Neutrophil (primary cell): Measurements from ENCODE around the gene BANF2.

Experiments used
- H3K27ac ChIP-seq: fragments of 200-600 bp; sonication (generic); 2 replicates; pipeline ENCODE4 v1.5.1; 2016; ENCODE audit warnings: mild to moderate bottlenecking, moderate library complexity
- H3K27me3 ChIP-seq: fragments of 200-600 bp; sonication (generic); 2 replicates; pipeline ENCODE4 v1.6.0; 2016; ENCODE audit warnings: mild to moderate bottlenecking
- H3K36me3 ChIP-seq: fragments of 200-600 bp; sonication (generic); 2 replicates; pipeline ENCODE4 v1.5.1; 2017
- H3K4me1 ChIP-seq, 2 experiments: fragments of 200-600 bp in 1 of 2; sonication (generic) in 1 of 2; 1 replicate in 1 of 2; 2 replicates in 1 of 2; pipeline versions ENCODE4 v1.5.1 to v1.6.1; 2013 to 2016; ENCODE audit warnings: low read depth in 1 of 2, low read length in 1 of 2, mild to moderate bottlenecking in 1 of 2, moderate library complexity in 1 of 2; ENCODE audit not compliant: control insufficient read depth in 1 of 2, insufficient read depth in 1 of 2
- H3K4me3 ChIP-seq, 2 experiments: fragments of 200-600 bp in 1 of 2; sonication (generic) in 1 of 2; 1 replicate in 1 of 2; 2 replicates in 1 of 2; pipeline ENCODE4 v1.5.1; 2013 to 2016; ENCODE audit warnings: low read depth in 1 of 2, low read length in 1 of 2, mild to moderate bottlenecking in 1 of 2, moderate library complexity in 1 of 2
- H3K9me3 ChIP-seq: fragments of 200-600 bp; sonication (generic); 2 replicates; pipeline ENCODE4 v1.5.1; 2016
- TF ChIP-seq, protein P1 (sequence below): fragments of 200-600 bp; sonication (generic); IDR thresholded peaks from 2 replicates; pipeline ENCODE4 v1.5.1; 2016; ENCODE audit warnings: antibody characterized with exemption

Gene BANF2

GRCh38 chr20:17685168-17685567 is 14.6 kb upstream of the BANF2 start:
- no peak overlapping the region for H3K27ac ChIP-seq
- H3K9me3 ChIP-seq = no peaks in the 10 kb centered on the region
- H3K27me3 ChIP-seq = peaks cover 47% of the 10 kb centered on the region
- no peaks in the 10 kb centered on the region for H3K36me3 ChIP-seq
- TF ChIP-seq, protein P1, sequence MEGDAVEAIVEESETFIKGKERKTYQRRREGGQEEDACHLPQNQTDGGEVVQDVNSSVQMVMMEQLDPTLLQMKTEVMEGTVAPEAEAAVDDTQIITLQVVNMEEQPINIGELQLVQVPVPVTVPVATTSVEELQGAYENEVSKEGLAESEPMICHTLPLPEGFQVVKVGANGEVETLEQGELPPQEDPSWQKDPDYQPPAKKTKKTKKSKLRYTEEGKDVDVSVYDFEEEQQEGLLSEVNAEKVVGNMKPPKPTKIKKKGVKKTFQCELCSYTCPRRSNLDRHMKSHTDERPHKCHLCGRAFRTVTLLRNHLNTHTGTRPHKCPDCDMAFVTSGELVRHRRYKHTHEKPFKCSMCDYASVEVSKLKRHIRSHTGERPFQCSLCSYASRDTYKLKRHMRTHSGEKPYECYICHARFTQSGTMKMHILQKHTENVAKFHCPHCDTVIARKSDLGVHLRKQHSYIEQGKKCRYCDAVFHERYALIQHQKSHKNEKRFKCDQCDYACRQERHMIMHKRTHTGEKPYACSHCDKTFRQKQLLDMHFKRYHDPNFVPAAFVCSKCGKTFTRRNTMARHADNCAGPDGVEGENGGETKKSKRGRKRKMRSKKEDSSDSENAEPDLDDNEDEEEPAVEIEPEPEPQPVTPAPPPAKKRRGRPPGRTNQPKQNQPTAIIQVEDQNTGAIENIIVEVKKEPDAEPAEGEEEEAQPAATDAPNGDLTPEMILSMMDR = no peak
- peaks cover 12 to 13% of the 10 kb centered on the region in 2 experiments for H3K4me1 ChIP-seq
- no peak overlapping the region for H3K4me3 ChIP-seq

GRCh38 chr20:17687800-17688199 is 12.0 kb upstream of the BANF2 start:
- Histone ChIP-seq H3K27me3 (peaks cover 53% of the 10 kb centered on the region), H3K4me3 (no peak overlapping the region), H3K36me3 (no peaks in the 10 kb centered on the region), H3K27ac (no peak overlapping the region), H3K4me1 (peaks cover 3% of the 10 kb centered on the region in 2 experiments), H3K9me3 (no peaks in the 10 kb centered on the region)
- TF ChIP-seq, protein P1 = no peak

DNA sequence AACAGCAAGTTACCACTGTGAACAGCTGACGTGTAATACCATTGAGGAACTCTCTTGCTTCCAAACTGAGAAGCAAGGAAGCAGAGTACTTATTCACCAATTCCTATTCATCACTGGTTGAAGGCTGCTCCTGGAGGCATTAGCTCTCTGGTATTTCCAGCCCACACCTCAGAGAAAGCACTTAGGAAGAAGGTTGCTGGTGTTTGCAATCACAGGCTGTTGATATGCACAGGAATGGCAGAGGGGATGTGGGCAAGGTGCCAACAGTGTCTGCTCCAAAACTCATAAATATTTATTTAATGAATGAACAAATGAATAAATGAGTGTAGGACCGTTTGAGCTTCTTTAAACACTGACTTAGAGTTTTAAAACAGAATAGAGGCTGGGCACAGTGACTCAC is 10.8 kb upstream of the BANF2 start:
- H3K36me3 ChIP-seq = no peaks in the 10 kb centered on the region
- peaks cover 51% of the 10 kb centered on the region for H3K27me3 ChIP-seq
- no peaks in the 10 kb centered on the region for H3K4me1 ChIP-seq
- TF ChIP-seq, protein P1 = no peak
- no peak overlapping the region for H3K27ac ChIP-seq
- H3K4me3 ChIP-seq = no peak overlapping the region
- H3K9me3 ChIP-seq = no peaks in the 10 kb centered on the region

DNA sequence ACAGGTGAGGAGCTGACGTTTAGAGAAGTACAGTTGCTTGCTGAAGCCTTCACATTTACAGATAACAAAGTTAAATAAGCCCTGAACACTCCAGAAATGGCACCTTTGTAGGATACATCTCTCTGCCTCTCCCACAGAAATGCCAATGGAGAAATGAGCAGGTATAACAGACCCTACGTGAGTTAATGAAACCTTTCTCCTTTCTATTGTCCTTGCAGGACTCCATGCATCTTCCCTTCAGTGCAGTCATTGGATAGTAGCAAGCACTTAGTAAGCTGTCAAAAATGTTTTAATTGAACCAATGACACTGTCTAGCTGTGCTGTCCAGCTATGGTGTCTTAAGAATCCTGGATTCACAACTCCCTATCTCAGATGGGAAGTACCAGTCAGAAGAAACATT is 9.6 kb upstream of the BANF2 start:
- H3K4me3 ChIP-seq = no peak overlapping the region
- H3K27ac ChIP-seq = no peak overlapping the region
- H3K36me3 ChIP-seq = no peaks in the 10 kb centered on the region
- H3K27me3 ChIP-seq = peaks cover 41% of the 10 kb centered on the region
- H3K4me1 ChIP-seq = no peaks in the 10 kb centered on the region
- TF ChIP-seq, protein P1 = no peak
- no peaks in the 10 kb centered on the region for H3K9me3 ChIP-seq

DNA sequence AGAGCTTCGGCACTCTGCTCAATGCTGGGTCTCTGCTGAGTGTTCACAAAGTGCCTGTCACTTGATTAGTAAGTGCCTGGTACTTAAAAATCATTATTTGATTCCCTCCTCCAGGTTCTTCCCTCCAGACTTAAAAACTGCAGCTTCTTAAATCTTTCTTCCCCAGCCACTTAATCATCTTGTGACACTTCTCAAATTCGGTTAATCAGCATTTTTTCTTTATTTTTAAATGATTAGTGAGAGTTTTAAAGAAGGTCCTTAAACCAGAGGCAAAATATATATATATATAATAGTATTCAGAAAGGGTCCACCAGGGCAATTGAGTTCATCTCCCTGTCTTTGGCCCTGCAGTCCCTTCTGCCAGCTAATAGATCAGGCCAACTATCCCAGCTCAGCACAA is 8.0 kb upstream of the BANF2 start:
- Histone ChIP-seq H3K27ac (no peak overlapping the region), H3K4me3 (no peak overlapping the region), H3K36me3 (no peaks in the 10 kb centered on the region), H3K27me3 (peaks cover 35% of the 10 kb centered on the region), H3K9me3 (no peaks in the 10 kb centered on the region), H3K4me1 (no peaks in the 10 kb centered on the region)
- TF ChIP-seq, protein P1 = no peak

DNA sequence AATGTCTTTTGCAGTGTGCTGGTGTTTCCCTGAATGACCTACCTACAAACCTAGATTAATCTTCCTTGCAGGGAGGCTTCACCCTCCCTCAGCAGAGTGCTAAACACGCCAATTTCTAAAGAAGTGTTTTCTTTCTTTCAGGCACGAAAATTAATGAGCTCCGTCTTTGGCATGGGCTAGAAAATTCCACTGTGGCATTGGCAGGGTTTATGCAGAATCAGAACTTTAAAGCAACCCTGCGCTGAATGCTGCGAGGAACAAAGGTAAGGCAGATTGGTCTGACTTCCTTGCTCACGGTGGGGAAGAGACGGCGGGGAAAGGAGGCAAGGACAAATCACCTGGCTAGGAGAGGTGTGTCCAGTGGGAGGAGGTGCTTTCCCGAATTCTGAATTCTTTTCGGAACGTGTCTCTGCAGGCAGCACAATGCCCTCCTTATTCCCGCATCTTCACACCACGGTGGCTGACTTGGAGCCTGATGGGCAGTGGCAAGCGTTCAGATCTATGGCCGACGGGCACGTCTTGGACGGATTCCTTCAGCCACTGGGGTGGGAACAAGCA is 6.2 kb upstream of the BANF2 start:
- Histone ChIP-seq H3K9me3 (no peaks in the 10 kb centered on the region), H3K4me3 (no peak overlapping the region), H3K36me3 (no peaks in the 10 kb centered on the region), H3K27me3 (peaks cover 21% of the 10 kb centered on the region), H3K4me1 (no peaks in the 10 kb centered on the region), H3K27ac (no peak overlapping the region)
- TF ChIP-seq, protein P1 = no peak
